Aorta (tissue), 5 donors: ENCODE data around the gene LCN10. TPM values are rescaled to one million over a fixed set of nuclear protein-coding genes. Genes with fewer than 3 reads are reported as not detected.

ENCODE experiments used
- ATAC-seq: fragments of 200-7000 bp; cut with Tn5 transposase; one replicate; pipeline ENCODE4 v1.9.1; 2022; ENCODE audit warnings: moderate library complexity; ENCODE audit not compliant: low FRiP score
- DNase-seq, 2 donors: peaks; one replicate each; pipeline ENCODE4 v3.0.0-alpha.2; 2020
- H3K27ac ChIP-seq, 2 donors: one replicate each; pipeline ENCODE4 v1.5.1; 2013; ENCODE audit warnings: low read length in 2 of 2, mild to moderate bottlenecking in 2 of 2, moderate library complexity in 2 of 2, control low read depth in 1 of 2, inconsistent platforms in 1 of 2, low read depth in 1 of 2
- H3K27me3 ChIP-seq, 2 donors: one replicate each; pipeline ENCODE4 v1.6.1; 2013; ENCODE audit warnings: control low read depth in 1 of 2, low read length in 1 of 2, mild to moderate bottlenecking in 1 of 2, moderate library complexity in 1 of 2; ENCODE audit not compliant: insufficient read depth in 2 of 2, control insufficient read depth in 1 of 2
- H3K36me3 ChIP-seq, 2 donors: one replicate each; pipeline ENCODE4 v1.6.1; 2013; ENCODE audit warnings: control low read depth in 1 of 2, low read length in 1 of 2, mild to moderate bottlenecking in 1 of 2; ENCODE audit not compliant: insufficient read depth in 2 of 2, control insufficient read depth in 1 of 2
- H3K4me1 ChIP-seq, 2 donors: one replicate each; pipeline ENCODE4 v1.6.1; 2013; ENCODE audit warnings: low read length in 2 of 2, control low read depth in 1 of 2, mild to moderate bottlenecking in 1 of 2, moderate library complexity in 1 of 2; ENCODE audit not compliant: insufficient read depth in 2 of 2, control insufficient read depth in 1 of 2
- H3K4me3 ChIP-seq, 2 donors: one replicate each; pipeline ENCODE4 v1.5.1; 2013; ENCODE audit warnings: low read length in 2 of 2, control low read depth in 1 of 2, mild to moderate bottlenecking in 1 of 2
- H3K9me3 ChIP-seq: one replicate; pipeline ENCODE4 v1.6.1; 2013; ENCODE audit warnings: mild to moderate bottlenecking, low read length; ENCODE audit not compliant: control insufficient read depth
- WGBS, 2 donors: extraction: QIAGEN DNeasy Blood & Tissue Kit; methylation state at CpG; one replicate each; pipeline ENCODE4 v1.1.7; 2013; 5-methylcytosine and 5-hydroxymethylcytosine counted together
- intact Hi-C, 2 donors: fragments of 100-400 bp; cut with DNase I; formaldehyde crosslinking; loops; one replicate each; pipeline versions ENCODE4 v1.14.2 to v1.15.0; 2022
- polyA plus RNA-seq, 2 donors: library from polyadenylated mRNA; stranded (reverse); fragments of 200-250 nt; gene quantifications; one replicate each; pipeline ENCODE4 v1.2.3, GENCODE V29; 2013
- total RNA-seq, 2 donors: library from RNA; stranded (reverse); fragmentation: NEBNext Ultra II Directional; extraction: Animal tissue kit (Norgen Biotek cat#: 25700); gene quantifications; one replicate each; pipeline ENCODE4 v1.2.1, GENCODE V29; 2021
- donor health status: healthy with polysubstance abuse.
- donor health status: Bipolar disorder and iron deficiency.
- donor health status: DM: no; HTN: no; CAD: no.
- donor health status: DM: no; HTN: no; CAD: no.
- donor health status: DM: yes; HTN: yes; CAD: no.

LCN10 gene
- total and polyA plus RNA-seq, 4 donors = 0.25 to 13.4 (median 6.7) TPM

DNA sequence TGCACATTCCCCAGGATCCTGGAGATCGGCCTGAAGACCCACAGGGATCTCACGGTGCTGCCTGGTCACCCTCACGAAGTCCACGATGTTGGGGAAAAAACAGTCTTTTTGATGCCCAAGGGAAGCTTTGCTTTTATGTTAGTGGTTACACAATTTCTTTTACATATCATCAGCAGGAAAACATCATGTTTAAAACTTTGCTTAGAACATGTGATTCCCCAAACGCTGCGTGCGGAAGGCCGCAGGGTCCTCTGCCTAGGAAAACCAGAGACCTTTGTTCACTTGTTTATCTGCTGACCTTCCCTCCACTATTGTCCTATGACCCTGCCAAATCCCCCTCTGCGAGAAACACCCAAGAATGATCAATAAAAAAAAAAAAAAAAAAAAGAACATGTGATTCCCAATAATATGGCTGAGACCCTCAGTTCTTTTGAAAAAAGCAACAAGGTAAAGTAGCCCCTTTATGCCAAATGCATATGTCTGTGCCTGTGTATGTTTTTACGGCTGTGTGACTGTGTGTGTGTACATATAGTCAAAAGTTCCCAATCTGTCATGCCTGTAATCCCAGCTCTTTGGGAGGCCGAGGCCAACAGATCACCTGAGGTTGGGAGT lies 44.0 kb downstream of the LCN10 start:
- ATAC-seq = no peak
- Histone ChIP-seq H3K9me3 (no peaks in the 10 kb centered on the region), H3K27me3 (no peaks in the 10 kb centered on the region), H3K4me1 (no peaks in the 10 kb centered on the region), H3K27ac (no peak overlapping the region), H3K4me3 (no peak overlapping the region), H3K36me3 (no peaks in the 10 kb centered on the region)
- intact Hi-C loops = no loop called here
- 83 to 89% methylated on average over 10 to 11 of the region's 11 CpGs for WGBS, 2 donors
- DNase-seq = no peak

DNA sequence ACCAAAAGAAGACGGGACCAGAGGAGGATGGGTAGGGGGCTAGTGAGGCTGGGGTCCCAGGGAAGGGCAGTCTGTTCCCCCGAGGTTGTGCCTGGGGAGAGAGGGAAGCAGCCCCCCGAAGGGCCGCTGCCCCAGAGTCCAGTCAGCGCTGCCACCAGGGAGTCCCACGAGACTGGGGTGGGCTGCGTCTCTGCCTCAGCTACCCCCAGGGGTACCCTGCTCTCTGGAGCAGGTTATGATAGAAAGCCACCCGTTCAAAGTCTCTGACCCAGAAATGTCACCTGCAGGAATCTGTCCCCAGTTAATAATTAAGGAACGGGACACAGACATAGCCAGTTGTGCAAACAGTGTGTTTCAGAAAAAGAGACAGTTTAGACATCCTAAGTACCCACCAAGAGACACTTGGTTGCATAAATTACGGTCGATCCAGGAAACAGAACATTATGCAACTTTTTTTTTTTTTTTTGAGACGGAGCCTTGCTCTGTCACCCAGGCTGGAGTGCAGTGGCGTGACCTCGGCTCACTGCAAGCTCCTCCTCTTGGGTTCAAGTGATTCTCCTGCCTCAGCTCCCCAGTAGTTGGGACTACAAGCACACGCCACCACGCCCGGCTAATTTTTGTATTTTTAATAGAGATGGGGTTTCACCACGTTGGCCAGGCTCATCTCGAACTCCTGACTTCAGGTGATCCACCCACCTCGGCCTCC lies 44.8 kb downstream of the LCN10 start:
- Histone ChIP-seq H3K9me3 (no peaks in the 10 kb centered on the region), H3K4me1 (no peaks in the 10 kb centered on the region), H3K4me3 (no peak overlapping the region), H3K27ac (no peak overlapping the region), H3K27me3 (no peaks in the 10 kb centered on the region), H3K36me3 (no peaks in the 10 kb centered on the region)
- ATAC-seq (no peak), DNase-seq (no peak)
- WGBS, 2 donors = 65% methylated on average over 19 to 20 of the region's 20 CpGs
- intact Hi-C loops = no loop called here

DNA sequence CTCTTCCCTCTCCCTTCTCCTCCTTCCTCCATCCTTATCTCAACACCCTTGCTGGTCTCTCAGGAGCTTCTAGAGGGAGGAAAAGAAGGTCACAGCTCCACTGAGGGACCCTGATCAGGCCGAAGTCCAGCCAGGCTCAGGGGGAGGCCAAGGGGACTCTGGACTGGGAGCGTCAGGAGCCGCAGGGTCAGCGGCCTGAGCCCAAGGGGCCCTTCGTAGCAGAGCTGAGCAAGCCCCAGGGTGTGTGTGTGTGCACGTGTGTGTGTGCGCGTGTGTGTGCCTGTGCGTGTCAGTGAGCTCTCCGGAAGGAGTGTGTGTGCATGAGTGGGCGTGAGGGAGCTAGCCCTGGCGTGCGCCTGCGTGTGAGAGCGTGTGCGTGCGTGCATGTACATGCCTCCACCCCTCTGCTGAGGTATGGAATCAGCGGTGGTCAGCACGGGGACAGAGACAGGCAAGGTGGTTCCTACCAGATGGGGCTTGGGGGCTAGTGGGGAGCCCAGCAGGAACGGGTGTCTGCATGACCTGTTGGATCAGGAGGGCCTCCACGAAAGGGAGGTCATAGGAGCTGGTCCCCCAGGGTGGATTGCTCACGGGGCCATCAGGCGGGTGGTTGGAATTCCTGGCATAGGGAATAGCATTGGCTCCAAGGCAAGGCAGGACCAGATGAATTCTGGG lies 45.5 kb downstream of the LCN10 start:
- Histone ChIP-seq H3K4me1 (no peaks in the 10 kb centered on the region), H3K36me3 (no peaks in the 10 kb centered on the region), H3K4me3 (no peak overlapping the region), H3K27ac (no peak overlapping the region), H3K9me3 (no peaks in the 10 kb centered on the region), H3K27me3 (no peaks in the 10 kb centered on the region)
- intact Hi-C loops = no loop called here
- WGBS, 2 donors = 55 to 64% methylated on average over 23 of the region's 23 CpGs
- no peak for ATAC-seq
- DNase-seq = no peak

DNA sequence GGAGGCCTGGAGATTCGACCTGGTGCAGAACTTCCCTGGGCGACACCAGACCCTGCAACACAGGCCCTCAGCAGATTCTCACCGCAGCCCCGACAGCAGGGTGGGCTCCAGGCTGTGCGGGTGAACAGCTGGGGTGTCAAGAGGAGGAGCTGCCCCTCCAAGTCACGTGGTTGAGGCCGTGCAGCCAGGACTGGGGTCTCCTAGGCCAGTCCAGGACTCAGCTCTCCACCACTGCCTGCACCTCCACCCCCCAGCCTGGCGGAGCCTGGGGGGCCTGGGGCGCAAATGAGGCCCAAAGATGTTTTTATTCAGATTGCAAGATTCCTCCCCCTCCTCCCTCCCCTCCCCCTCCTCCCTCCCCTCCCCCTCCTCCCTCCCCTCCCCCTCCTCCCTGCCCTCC lies 46.2 kb downstream of the LCN10 start:
- 76 to 79% methylated on average over 6 to 9 of the region's 9 CpGs for WGBS, 2 donors
- no peaks in the 10 kb centered on the region for H3K9me3 ChIP-seq
- intact Hi-C loops = no loop called here
- no peaks in the 10 kb centered on the region for H3K27me3 ChIP-seq
- ATAC-seq = no peak
- DNase-seq = no peak
- H3K27ac ChIP-seq = no peak overlapping the region
- no peaks in the 10 kb centered on the region for H3K36me3 ChIP-seq
- no peak overlapping the region for H3K4me3 ChIP-seq
- H3K4me1 ChIP-seq = no peaks in the 10 kb centered on the region

DNA sequence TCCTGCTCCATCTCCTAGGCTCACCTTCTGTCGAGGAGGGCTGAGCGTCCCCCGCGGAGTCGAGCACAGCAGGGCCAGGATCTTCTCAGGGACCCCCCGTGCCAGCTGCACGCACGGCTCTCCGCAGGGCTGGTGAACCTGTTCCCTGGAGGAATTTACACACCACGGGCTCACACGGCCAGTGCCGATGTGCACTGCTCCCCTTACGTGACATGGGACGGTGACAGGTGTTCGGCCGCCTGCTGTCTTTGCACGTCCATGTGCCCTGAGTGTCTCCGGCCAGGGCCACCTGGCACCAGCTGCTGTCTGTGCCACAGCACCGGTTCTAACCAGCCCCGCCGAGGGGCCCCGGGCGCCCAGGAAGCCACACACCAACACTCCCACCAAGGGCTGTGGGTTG lies 46.8 kb downstream of the LCN10 start:
- no peak overlapping the region for H3K4me3 ChIP-seq
- WGBS, 2 donors = 85 to 89% methylated on average over 23 of the region's 23 CpGs
- no peaks in the 10 kb centered on the region for H3K4me1 ChIP-seq
- no peaks in the 10 kb centered on the region for H3K9me3 ChIP-seq
- ATAC-seq (no peak), DNase-seq (no peak)
- no peak overlapping the region for H3K27ac ChIP-seq
- H3K36me3 ChIP-seq = no peaks in the 10 kb centered on the region
- intact Hi-C loops = no loop called here
- no peaks in the 10 kb centered on the region for H3K27me3 ChIP-seq

DNA sequence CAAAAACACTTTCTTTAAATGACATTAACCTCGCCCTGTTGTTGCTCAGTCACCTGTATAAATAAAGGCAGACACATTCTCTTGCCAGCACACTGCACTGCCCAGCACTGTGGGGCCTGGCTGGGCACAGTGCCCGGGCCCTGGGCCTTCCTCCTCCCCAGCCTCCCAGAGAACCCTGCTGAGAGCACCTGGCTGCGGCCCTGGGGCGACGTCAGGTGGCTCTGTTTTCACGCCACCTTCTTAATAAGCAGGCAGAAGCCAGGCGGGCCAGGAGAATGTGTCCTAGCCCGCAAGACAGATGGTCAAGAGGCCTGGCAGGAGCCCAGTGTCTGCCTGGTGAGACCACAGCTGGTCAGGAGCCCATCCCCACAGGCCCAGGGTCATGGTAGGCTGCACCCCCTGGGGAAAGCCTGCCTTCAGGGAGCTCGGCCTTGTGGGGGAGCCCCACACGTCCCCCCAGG lies 47.3 kb downstream of the LCN10 start:
- 72 to 73% methylated on average over 10 of the region's 10 CpGs for WGBS, 2 donors
- Histone ChIP-seq H3K27ac (no peak overlapping the region), H3K27me3 (no peaks in the 10 kb centered on the region), H3K4me1 (no peaks in the 10 kb centered on the region), H3K36me3 (no peaks in the 10 kb centered on the region), H3K4me3 (no peak overlapping the region), H3K9me3 (no peaks in the 10 kb centered on the region)
- intact Hi-C loops = no loop called here
- ATAC-seq = no peak
- DNase-seq = no peak

DNA sequence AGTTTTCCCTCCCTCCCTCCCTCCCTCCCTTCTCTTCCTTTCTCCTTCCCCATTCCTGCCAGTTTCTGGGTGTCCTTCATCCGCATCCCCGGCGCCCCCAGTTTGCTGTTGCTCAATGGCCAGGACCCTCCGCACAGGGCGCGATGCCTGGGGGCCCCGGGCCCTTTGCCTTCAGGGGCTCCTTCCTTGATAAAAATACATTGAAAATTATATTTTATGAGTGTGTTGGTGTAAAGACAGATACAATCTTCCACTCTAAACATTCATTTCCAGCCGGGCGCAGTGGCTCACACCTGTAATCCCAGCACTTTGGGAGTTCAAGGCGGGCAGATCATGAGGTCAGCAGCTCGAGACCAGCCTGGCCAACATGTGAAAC lies 47.9 kb downstream of the LCN10 start:
- ATAC-seq (no peak), DNase-seq (no peak)
- Histone ChIP-seq H3K4me3 (no peak overlapping the region), H3K27ac (no peak overlapping the region), H3K36me3 (no peaks in the 10 kb centered on the region), H3K4me1 (no peaks in the 10 kb centered on the region), H3K27me3 (no peaks in the 10 kb centered on the region), H3K9me3 (no peaks in the 10 kb centered on the region)
- intact Hi-C loops = no loop called here
- WGBS, 2 donors = 90 to 92% methylated on average over 11 of the region's 11 CpGs

DNA sequence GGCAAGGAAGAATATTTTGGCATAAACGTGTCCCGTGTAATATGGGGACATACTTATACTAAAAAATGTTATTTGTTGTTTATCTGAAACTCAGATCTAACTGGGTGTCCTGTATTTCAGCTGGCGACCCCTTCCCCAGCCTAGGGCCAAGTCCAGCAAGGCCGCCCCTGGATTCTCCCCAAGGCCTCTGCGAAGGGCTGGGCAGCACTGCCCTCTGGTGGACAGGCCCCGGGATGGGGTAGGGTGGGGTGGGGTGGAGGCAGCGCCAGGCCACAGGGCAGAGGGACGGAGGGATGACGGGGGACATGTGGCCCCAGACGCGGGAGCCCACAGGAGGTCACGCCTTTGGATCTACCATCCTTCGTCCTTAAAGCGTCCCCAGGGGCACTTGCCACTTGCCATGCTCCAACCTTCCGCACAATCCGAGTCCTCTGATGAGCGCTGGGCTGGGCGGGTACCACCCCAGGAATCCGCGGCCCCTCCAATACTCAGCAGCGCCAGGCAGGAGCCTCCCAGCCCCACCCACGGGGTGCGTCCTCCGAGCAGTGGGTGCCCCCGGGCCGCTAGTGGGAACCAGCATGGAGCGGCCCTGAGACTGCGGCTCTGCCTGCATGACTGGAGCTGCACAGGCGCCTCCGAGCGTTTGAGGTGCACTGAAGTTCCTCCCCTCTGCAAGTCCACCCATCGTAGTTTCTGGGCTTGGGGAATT lies 48.4 kb downstream of the LCN10 start:
- intact Hi-C loops = no loop called here
- no peak for ATAC-seq
- 60 to 62% methylated on average over 30 to 32 of the region's 32 CpGs for WGBS, 2 donors

More for the DNA sequence above, 48.4 kb downstream of the LCN10 start:
- Histone ChIP-seq H3K27ac (no peak overlapping the region), H3K27me3 (no peaks in the 10 kb centered on the region), H3K4me1 (no peaks in the 10 kb centered on the region), H3K36me3 (no peaks in the 10 kb centered on the region), H3K9me3 (no peaks in the 10 kb centered on the region), H3K4me3 (no peak overlapping the region)
- DNase-seq = peak in 1 of 2 donors; percentile 88
